GM18505 (cell line): ENCODE data around the gene MFAP5.

Experiments
- ATAC-seq: cut with Tn5 transposase; IDR thresholded peaks from one replicate; pipeline ENCODE4 v1.9.1; 2021; ENCODE audit not compliant: unreplicated experiment
- POLR2A ChIP-seq: IDR thresholded peaks from 4 replicates; pipeline ENCODE4 v1.6.1; 2011; ENCODE audit warnings: borderline replicate concordance; ENCODE audit not compliant: insufficient read depth, insufficient read length; ENCODE audit errors: extremely low read depth

MFAP5 gene

DNA sequence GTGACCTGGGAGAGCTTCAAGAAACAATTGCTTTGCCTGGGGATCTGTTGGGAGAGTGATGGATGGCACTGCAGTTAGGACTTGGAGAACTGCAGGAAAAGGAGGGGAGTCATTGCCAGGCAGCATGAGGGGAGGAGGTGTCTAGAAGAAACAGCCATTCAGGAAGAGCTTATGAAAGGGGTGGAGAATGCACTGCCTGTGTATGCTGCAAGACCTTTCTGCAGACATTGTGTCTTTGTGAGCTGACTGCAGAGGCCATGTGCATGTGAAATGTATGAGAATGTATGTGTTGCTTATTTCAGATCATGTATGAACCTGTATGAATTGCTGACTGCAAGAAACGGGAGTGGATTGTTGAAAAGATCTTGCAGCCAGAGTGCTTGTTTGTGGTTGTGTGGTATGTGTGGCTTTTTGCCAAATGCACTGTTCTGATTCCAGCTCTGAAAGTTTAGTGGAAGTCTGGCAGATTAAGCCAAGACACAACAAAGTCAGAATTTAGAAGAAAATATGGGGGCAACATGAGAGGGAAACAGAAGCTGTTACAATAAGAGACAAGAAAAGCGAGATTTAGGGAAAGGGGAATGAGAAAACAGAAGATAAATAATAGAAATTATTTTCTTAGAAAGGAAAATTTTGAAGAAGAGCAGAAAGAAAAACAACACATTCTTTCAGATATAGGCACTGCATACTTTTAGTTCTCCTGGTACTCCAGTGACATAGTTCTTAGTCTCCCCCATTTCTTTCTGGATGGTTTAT is 25.4 kb upstream of the MFAP5 start:
- ATAC-seq = no peak
- TF ChIP-seq POLR2A = no peak

- TF ChIP-seq POLR2A = no peak
- no peak for ATAC-seq
Measured at GRCh38 chr12:8685051-8685450, 22.4 kb upstream of the MFAP5 start.

- TF ChIP-seq POLR2A = no peak
- no peak for ATAC-seq
Measured at GRCh38 chr12:8681129-8681884, 18.7 kb upstream of the MFAP5 start.

DNA sequence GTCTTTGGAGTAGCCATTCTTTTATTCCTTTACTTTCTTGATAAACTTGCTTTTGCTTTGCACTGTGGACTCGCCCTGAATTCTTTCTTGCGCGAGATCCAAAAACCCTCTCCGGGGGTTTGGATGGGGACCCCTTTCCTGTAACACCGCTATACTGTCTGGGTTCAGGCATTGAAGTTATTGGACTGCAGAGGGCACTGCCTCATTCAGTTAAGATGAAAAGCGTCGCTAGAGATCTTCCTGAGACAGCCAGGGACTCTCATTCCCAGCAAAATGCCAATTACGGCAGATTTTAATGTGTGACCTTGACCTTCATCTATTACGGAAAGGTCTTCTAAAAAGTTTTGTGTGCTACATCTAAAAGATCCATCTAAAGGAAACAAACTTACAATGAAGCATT is 17.9 kb upstream of the MFAP5 start:
- no peak for ATAC-seq

GRCh38 chr12:8678661-8679111 is 16.1 kb upstream of the MFAP5 start:
- ATAC-seq = no peak
- TF ChIP-seq POLR2A = no peak

More for the DNA sequence above, 17.9 kb upstream of the MFAP5 start:
- no peak for TF ChIP-seq POLR2A

DNA sequence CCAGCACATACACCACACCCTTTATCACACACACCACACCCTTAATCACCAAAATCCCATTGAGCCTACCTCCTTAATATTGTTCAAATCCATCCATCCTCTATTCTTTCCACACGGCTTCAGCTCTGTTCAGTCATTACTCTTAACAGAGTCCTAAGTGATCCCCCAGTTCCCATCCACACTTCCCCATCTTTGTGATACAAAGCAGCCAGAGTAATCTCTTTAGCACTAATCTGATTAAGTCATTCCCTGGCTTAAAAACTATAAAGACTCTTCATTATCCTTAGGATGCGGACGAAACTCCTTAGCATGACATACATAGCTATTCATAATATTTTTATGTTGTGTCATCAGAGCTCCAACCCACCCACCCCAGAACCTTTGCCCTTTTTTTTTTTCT is 14.7 kb upstream of the MFAP5 start:
- no peak for TF ChIP-seq POLR2A
- no peak for ATAC-seq

DNA sequence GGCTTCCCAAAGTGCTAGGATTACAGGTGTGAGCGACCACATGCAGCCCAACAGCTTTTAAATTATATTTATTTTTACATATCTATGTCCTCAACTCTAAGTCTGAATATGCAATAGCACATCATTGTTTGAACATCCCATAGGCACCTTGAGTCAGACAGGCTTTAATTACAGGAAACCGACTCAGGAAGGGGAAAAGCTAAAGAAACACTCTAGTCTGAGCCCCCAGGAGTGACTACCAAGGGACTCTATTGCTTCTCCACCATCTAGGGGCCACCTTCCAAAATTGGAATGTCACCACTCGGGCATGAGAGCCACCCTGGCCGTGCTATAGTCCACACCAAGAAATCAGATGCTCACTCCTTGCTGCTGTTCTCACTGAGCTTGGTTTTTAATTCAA is 14.0 kb upstream of the MFAP5 start:
- no peak for TF ChIP-seq POLR2A
- ATAC-seq = no peak

- no peak for TF ChIP-seq POLR2A
- no peak for ATAC-seq
Measured at GRCh38 chr12:8675591-8676036, 13.0 kb upstream of the MFAP5 start.

DNA sequence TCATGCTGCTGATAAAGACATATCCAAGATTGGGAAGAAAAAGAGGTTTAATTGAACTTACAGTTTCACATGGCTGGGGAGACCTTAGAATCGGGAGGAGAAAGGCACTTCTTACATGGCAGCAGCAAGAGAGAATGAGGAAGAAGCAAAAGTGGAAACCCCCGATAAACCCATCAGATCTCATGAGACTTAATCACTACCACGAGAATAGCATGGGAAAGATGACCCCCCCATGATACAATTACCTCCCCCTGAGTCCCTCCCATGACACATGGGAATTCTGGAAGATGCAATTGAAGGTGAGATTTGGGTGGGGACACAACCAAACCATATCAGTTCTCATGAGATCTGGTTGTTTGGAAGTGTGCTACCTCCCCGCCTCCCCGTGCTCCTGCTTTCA is 9.8 kb upstream of the MFAP5 start:
- TF ChIP-seq POLR2A = no peak
- no peak for ATAC-seq

DNA sequence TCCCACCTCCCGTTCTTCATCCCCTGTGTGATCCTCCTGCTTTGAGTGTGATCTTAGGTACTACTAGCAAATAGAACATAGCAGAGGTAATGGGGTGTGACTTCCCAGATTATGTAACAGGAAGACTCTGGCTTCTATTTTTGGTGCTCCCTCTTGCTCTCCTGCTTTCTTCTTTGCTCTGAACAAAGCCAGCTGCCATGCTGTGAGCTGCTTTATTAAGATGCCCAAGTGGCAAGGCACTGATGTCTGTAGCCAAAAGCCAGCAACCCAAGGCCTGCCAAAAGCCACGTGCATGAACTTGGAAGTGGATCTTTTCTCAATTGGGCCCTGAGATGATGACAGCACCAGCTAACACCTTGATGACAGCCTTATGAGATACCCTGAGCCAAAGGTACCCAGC is 5.8 kb upstream of the MFAP5 start:
- TF ChIP-seq POLR2A = no peak
- ATAC-seq = no peak

DNA sequence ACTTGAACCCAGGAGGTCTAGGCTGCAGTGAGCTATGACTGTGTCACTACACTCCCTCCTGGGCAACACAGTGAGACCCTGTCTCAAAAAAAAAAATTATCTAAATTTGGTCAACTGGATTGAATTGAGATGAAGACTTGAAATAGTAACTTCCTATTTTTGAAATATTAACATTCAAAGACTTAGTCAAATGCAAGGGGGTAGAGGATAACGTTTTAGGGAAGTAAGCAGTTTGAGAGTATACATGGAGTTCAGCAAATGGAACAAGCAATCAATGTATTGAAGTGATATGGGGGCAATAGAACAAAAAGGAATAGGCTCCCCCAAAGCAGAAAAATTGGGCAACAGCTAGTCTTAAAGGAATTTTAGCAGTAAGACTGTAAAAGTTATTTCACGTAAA is 4.6 kb upstream of the MFAP5 start:
- no peak for ATAC-seq
- TF ChIP-seq POLR2A = no peak

GRCh38 chr12:8665759-8666158 is 3.1 kb upstream of the MFAP5 start:
- ATAC-seq = no peak
- no peak for TF ChIP-seq POLR2A

DNA sequence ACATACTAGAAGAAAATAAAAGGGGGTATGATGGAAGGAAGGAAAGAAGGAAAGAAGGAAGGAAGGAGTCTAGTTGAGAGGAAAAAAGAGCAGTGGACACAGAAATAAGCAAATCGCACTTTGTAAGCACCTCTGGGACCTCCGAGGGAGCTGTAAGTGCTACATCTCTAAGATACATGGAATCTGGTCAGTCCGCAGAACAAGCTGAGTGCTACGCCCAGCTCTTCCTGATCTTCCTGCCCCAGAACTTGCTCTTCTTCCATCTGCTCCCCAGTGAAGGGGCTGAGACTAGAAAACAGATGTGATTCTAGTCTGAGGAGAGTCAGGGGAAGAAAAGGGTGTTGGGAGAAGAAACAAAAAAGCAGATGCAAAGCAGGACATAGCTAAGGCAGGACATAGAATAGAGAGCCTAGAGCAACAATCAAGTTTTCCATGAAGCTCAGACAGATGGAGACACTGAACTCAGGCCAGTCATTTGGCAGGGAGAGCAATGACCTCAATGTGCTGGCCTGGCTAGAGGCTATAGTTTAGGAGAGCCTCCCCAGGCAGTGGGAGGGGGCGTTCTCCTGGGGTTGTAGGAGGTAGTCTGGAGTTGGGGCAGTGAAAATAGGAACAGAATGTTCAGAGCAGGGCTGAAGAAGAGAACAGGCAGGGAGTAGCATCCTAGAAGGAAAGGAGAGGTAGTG is 1.7 kb upstream of the MFAP5 start:
- no peak for ATAC-seq
- TF ChIP-seq POLR2A = no peak
